ENCODE data around the gene IGFLR1. TPM values are rescaled to one million over a fixed set of nuclear protein-coding genes. Genes with fewer than 3 reads are reported as not detected.

IGFLR1 gene
- total RNA-seq, 1 experiment from 2014 or later: 4.9 TPM

Other genes with a start within 250 kb of the IGFLR1 start
- not detected in 2 replicates for gene DMKN, start 228.8 kb downstream of the IGFLR1 start, total RNA-seq (2021)
- not detected in 2 replicates for gene SBSN, start 214.1 kb downstream of the IGFLR1 start, total RNA-seq (2021)
- gene GAPDHS, start 209.0 kb downstream of the IGFLR1 start, total RNA-seq (2021): not detected in 2 replicates
- 105 and 115 TPM in 2 replicates for gene TMEM147, start 196.8 kb downstream of the IGFLR1 start, total RNA-seq (2021)
- gene ATP4A, start 178.8 kb downstream of the IGFLR1 start, total RNA-seq (2021): not detected in 2 replicates
- not detected in 2 replicates for gene PMIS2, start 156.3 kb downstream of the IGFLR1 start, total RNA-seq (2021)
- 31.1 and 33.5 TPM in 2 replicates for gene HAUS5, start 129.7 kb downstream of the IGFLR1 start, total RNA-seq (2021)
- gene RBM42, start 113.4 kb downstream of the IGFLR1 start, total RNA-seq (2021): 104 and 106 TPM in 2 replicates
- gene ETV2, start 100.7 kb downstream of the IGFLR1 start, total RNA-seq (2021): 0.73 and 1.3 TPM in 2 replicates
- 456 and 467 TPM in 2 replicates for gene COX6B1, start 94.1 kb downstream of the IGFLR1 start, total RNA-seq (2021)
- not detected in 2 replicates for gene UPK1A, start 75.9 kb downstream of the IGFLR1 start, total RNA-seq (2021)
- gene ZBTB32, start 37.9 kb downstream of the IGFLR1 start, total RNA-seq (2021): not detected in 2 replicates
- 49.1 and 51.0 TPM in 2 replicates for gene KMT2B, start 24.4 kb downstream of the IGFLR1 start, total RNA-seq (2021)
- gene U2AF1L4, start 3.0 kb upstream of the IGFLR1 start, total RNA-seq (2021): 20.4 and 21.0 TPM in 2 replicates
- 58.8 and 67.7 TPM in 2 replicates for gene PSENEN, start 3.2 kb upstream of the IGFLR1 start, total RNA-seq (2021)
- 11.3 and 13.2 TPM in 2 replicates for gene LIN37, start 6.1 kb upstream of the IGFLR1 start, total RNA-seq (2021)
- gene HSPB6, start 14.6 kb upstream of the IGFLR1 start, total RNA-seq (2021): 0.50 TPM in 1 of 2 replicates, not detected in the other
- gene PROSER3, start 15.7 kb upstream of the IGFLR1 start, total RNA-seq (2021): 38.4 and 44.8 TPM in 2 replicates
- gene ARHGAP33, start 33.1 kb upstream of the IGFLR1 start, total RNA-seq (2021): 39.6 and 49.6 TPM in 2 replicates
- gene PRODH2, start 70.4 kb upstream of the IGFLR1 start, total RNA-seq (2021): not detected in 2 replicates
- not detected in 2 replicates for gene NPHS1, start 110.1 kb upstream of the IGFLR1 start, total RNA-seq (2021)
- 0.15 and 0.17 TPM in 2 replicates for gene KIRREL2, start 114.5 kb upstream of the IGFLR1 start, total RNA-seq (2021)
- 13.9 and 14.9 TPM in 2 replicates for gene APLP1, start 126.1 kb upstream of the IGFLR1 start, total RNA-seq (2021)
- 14.9 and 18.0 TPM in 2 replicates for gene NFKBID, start 158.1 kb upstream of the IGFLR1 start, total RNA-seq (2021)
- gene HCST, start 160.1 kb upstream of the IGFLR1 start, total RNA-seq (2021): 4.2 and 4.5 TPM in 2 replicates
- gene TYROBP, start 165.8 kb upstream of the IGFLR1 start, total RNA-seq (2021): not detected in 2 replicates
- 14.6 and 15.5 TPM in 2 replicates for gene LRFN3, start 193.9 kb upstream of the IGFLR1 start, total RNA-seq (2021)